HG02938 (cell line): ENCODE measurements around the gene GPC2.
"Not testable (repeated sequence)": the region's sequence is repeated elsewhere in the genome, so short reads cannot be mapped to it uniquely, and the experiment has no call there.

Experiments used
- ATAC-seq: cut with Tn5 transposase; IDR thresholded peaks from one replicate; pipeline ENCODE4 v1.9.1; 2021; ENCODE audit warnings: mild to moderate bottlenecking, moderate library complexity; ENCODE audit not compliant: unreplicated experiment

The GPC2 gene

GRCh38 chr7:100153708-100154535 is 23.3 kb downstream of the GPC2 start:
- no peak for ATAC-seq

GRCh38 chr7:100152937-100153666 is 24.1 kb downstream of the GPC2 start:
- no peak for ATAC-seq

DNA sequence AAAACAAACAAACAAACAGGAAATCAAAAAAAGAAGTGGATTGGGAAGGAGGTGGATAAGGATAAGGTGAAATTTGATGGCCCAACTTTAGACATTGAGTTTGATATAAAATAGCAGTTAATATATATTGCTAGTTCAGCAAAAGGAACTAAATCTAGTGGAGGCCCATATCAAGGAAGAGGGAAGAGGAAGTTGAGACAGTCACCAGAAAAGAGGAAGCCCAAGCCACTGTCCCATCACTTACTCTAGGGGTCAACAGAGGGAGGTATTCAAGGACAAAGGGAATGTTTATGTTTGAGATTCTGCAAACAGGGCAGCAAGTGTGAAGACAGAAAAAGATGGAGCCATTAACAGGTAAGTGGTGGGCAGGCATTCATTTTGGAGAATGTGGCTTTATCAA is 24.8 kb downstream of the GPC2 start:
- ATAC-seq: no peak

GRCh38 chr7:100148559-100149328 is 28.4 kb downstream of the GPC2 start, which contains the start of gene LAMTOR4:
Gene LAMTOR4, plus strand, starts transcription at chr7:100148918. Its CDS starts 55 bp downstream, at chr7:100148973.
- peak; percentile 98 for ATAC-seq

DNA sequence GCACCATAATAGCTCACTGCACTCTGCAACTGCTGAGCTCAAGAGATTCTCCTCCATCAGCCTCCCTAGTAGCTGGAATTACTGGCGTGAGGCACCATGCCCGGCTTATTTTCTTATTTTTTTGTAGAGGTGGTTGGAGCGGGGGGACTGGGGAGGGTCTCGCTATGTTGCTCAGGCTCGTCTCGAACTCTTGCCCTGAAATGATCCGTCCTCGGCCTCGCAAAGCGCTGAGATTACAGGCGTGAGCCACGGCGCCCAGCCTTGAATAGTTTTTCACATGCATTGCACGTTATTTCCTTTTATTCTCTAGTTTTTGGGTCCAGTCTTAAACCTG is 29.0 kb downstream of the GPC2 start:
- no peak for ATAC-seq

DNA sequence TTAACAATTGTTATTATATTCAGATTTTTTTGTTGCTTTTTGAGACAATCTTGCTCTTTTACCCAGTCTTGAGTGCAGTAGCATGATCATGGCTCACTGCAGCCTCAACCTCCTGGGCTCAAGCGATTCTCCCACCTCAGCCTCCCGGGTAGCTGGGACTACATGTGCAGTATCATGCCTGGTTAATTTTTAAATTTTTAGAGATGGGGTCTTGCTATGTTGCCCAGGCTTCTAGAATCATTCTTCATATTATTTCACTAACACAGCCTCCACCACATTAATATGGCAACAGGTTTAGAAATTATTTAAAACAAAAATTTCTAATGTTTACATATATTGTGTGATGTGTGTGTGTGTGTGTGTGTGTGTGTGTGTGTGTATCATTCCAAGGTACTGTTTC is 29.9 kb downstream of the GPC2 start:
- no peak for ATAC-seq

DNA sequence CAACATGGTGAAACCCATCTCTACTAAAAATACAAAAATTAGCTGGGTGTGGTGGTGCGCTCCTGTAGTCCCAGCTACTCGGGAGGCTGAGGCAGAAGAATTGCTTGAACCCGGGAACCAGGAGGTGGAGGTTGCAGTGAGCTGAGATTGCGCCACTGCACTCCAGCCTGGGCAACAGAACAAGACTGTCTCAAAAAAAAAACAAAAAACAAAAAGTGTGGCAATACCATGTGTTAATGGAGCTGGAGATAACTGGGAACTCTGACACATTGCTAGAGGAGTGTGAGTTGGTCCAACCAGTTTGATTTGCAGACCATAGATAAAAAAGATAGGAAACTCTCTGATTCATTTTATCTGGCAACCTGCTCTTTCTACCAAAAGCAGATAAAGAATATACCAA is 30.8 kb downstream of the GPC2 start:
- not testable (repeated sequence) for ATAC-seq

GRCh38 chr7:100142461-100142860 is 34.7 kb downstream of the GPC2 start:
- ATAC-seq: no peak

- ATAC-seq: no peak
These were observed 35.6 kb downstream of the GPC2 start for GRCh38 chr7:100141555-100141949.

DNA sequence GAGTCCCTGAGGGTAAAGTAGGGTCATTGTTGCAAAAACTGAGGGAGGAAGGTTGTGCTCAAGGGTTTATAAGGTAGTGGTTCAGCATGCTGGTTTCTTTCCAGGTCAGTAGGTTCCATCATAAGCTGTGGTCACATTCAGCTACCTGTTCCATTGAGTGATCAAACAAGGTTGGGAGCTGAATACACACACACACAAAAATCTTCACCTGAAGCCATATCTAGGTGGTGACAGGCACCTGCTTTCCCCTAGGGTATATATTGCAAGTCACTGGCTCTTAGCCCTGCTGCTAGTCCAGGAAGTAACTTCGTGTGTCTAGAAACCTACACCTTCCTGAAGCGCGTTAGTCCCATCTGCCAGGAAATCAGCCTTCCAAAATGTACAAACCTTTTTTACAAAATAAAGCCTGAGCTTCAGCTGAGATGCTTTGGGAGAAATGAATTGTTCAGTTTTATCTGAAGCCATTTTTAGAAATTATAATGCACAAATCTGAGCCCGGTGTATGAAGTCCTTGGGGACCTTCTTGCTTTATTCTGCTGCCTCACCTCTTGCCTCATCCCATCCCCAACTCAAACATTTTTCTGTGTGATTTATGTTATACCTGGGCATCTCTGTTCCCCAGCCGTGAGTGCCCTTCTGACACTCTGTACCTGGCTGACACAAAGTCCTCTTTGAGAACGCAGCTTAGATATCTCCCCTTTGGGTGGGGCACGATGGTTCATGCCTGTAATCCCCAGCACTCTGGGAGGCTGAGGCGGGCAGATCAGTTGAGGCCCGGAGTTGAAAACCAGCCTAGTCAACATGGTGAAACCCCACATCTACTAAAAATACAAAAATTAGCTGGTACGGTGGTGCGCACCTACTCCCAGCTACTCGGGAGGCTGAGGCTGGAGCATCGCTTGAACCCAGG is 39.1 kb downstream of the GPC2 start:
- no peak for ATAC-seq

- ATAC-seq: no peak
These were observed 44.5 kb downstream of the GPC2 start for GRCh38 chr7:100132697-100133151.

- no peak for ATAC-seq
These were observed 45.1 kb downstream of the GPC2 start for GRCh38 chr7:100132126-100132525.

- ATAC-seq: no peak
These were observed 46.4 kb downstream of the GPC2 start for GRCh38 chr7:100130608-100131453.

- ATAC-seq: not testable (repeated sequence)
These were observed 47.0 kb downstream of the GPC2 start for GRCh38 chr7:100130220-100130607.

- ATAC-seq: no peak
These were observed 48.6 kb downstream of the GPC2 start for GRCh38 chr7:100128637-100128963.

GRCh38 chr7:100127866-100128636 is 49.1 kb downstream of the GPC2 start:
- ATAC-seq: no peak

- peak; percentile 62 for ATAC-seq
These were observed 50.0 kb downstream of the GPC2 start, which contains the start of gene MBLAC1 for GRCh38 chr7:100126931-100127865. Gene MBLAC1, plus strand, starts transcription at chr7:100126967. Its CDS starts 429 bp downstream, at chr7:100127396.
